ENCODE data around the gene NRXN3. TPM values are rescaled to one million over a fixed set of nuclear protein-coding genes. Genes with fewer than 3 reads are reported as not detected.

The NRXN3 gene
- total and polyA plus RNA-seq, 2 of the 13 experiments (the other 11 are each of a cell fraction or from before 2014, with no cell fraction given): 0.03 TPM; not detected in 1

DNA sequence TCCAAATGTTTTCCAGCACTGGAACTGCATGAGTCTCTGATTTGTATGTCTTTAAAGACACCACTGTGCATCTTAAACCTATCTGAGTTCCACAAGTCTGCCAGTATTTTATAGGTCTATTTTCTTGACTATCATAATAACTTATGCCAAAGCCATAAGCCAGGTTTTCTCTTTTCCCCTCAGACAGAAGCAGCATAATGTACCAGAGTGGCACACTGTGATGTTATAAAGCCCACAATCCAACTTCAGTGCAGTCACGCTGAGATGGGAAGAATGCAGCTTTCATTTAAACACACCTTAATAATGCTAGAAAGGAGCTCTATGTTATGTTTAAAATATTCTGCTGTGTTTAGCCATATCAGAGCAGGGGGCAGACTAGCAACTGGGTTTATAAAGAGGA is 1117.8 kb downstream of the NRXN3 start:
- Histone ChIP-seq H3K9ac (ENCODE audit: insufficient read depth, low read depth, low read length) (no peak overlapping the region), H2AFZ (ENCODE audit: low read length) (no peak overlapping the region), H3K4me1 (ENCODE audit: insufficient read depth, low read length) (no peaks in the 10 kb centered on the region), H3K27ac (ENCODE audit: extremely low read length, insufficient read depth, low read length) (no peak overlapping the region), H3K36me3 (replicated peaks in 1 of 2; ENCODE audit: control insufficient read depth in 1 of 2, insufficient read depth in 2 of 2, low read length in 2 of 2) (no peaks in the 10 kb centered on the region), H3K4me3 (replicated peaks in 1 of 3; ENCODE audit: insufficient read depth in 1 of 3, low read depth in 2 of 3, low read length in 3 of 3) (no peak overlapping the region), H4K20me1 (ENCODE audit: insufficient read depth, low read length) (no peaks in the 10 kb centered on the region), H3K9me3 (ENCODE audit: low read length) (peaks cover 39% of the 10 kb centered on the region), H3K27me3 (ENCODE audit: control insufficient read depth in 1 of 2, insufficient read depth in 2 of 2, low read length in 2 of 2) (no peaks in the 10 kb centered on the region), H3K4me2 (ENCODE audit: low read depth, low read length) (no peak overlapping the region), H3K79me2 (ENCODE audit: insufficient read depth, low read length) (no peaks in the 10 kb centered on the region)
- CTCF ChIA-PET (ENCODE audit: low intra/inter-chr PET ratio, low total read pairs): no interaction called here
- POLR2A ChIA-PET: no interaction called here
- intact Hi-C loops (cut with micrococcal nuclease; ENCODE audit: unreplicated experiment) (no loop called here), in situ Hi-C loops (cut with HindIII; ENCODE audit: extremely low pct_ligation_motif_present, low pct_unique_long_range_greater_than_20kb) (no loop called here)
- ATAC-seq (no peak), FAIRE-seq (no peak), DNase-seq (ENCODE audit: low spot score) (no peak)
- 80% methylated on average over 1 of the region's 1 CpG for WGBS (ENCODE audit: low lambda C conversion rate)
- TF ChIP-seq ZFP36 (IDR thresholded peaks at IDR 0.05; ENCODE audit: borderline replicate concordance, low read depth, low read length, partially characterized antibody) (no peak), U2AF2 (IDR thresholded peaks at IDR 0.05; ENCODE audit: low read depth, low read length) (no peak), NR2F1 (CRISPR knock-in tag; IDR thresholded peaks at IDR 0.05) (no peak), KDM1A (CRISPR knock-in tag; IDR thresholded peaks at IDR 0.05) (no peak), MXD1 (CRISPR knock-in tag; IDR thresholded peaks at IDR 0.05) (no peak), CAMTA2 (CRISPR knock-in tag; IDR thresholded peaks at IDR 0.05; ENCODE audit: borderline replicate concordance) (no peak), SMARCE1 (IDR thresholded peaks at IDR 0.05; ENCODE audit: borderline replicate concordance) (no peak), ZEB1 (IDR thresholded peaks at IDR 0.05; ENCODE audit: insufficient replicate concordance, low read depth) (no peak), TCF12 (IDR thresholded peaks at IDR 0.05) (no peak), TCF12 (CRISPR knock-in tag; IDR thresholded peaks at IDR 0.05) (no peak), ZNF850 (CRISPR knock-in tag; conservative IDR thresholded peaks at IDR 0.05) (no peak), FOXC1 (CRISPR knock-in tag; IDR thresholded peaks at IDR 0.05; ENCODE audit: borderline replicate concordance) (no peak), FOXK1 (CRISPR knock-in tag; IDR thresholded peaks at IDR 0.05; ENCODE audit: borderline replicate concordance, low read depth) (no peak), ARNT2 (CRISPR knock-in tag; IDR thresholded peaks at IDR 0.05; ENCODE audit: low read depth) (no peak), ZFAT (CRISPR knock-in tag; conservative IDR thresholded peaks at IDR 0.05) (no peak), FOXO1 (CRISPR knock-in tag; IDR thresholded peaks at IDR 0.05) (no peak), MED1 (CRISPR knock-in tag; IDR thresholded peaks at IDR 0.05) (no peak)
- BruUV-seq (replicated peaks): no TSS peak

Data from HepG2 (cell line).